CD1c-positive myeloid dendritic cell (primary cell): Measurements from ENCODE around the gene COL6A2.
"Not testable (repeated sequence)": the region's sequence is repeated elsewhere in the genome, so short reads cannot be mapped to it uniquely, and the experiment has no call there.

Experiments used
- DNase-seq: peaks from one replicate; pipeline ENCODE4 v3.0.0-alpha.2; 2016; ENCODE audit errors: extremely low spot score

COL6A2 gene

GRCh38 chr21:46060596-46061061 lies 37.3 kb upstream of the COL6A2 start:
- DNase-seq = no peak

- DNase-seq = no peak
Measured at GRCh38 chr21:46061063-46061462, 36.8 kb upstream of the COL6A2 start.

- DNase-seq = no peak
Measured at GRCh38 chr21:46061518-46061917, 36.4 kb upstream of the COL6A2 start.

GRCh38 chr21:46061950-46062349 lies 36.0 kb upstream of the COL6A2 start:
- DNase-seq = no peak

- DNase-seq = no peak
Measured at GRCh38 chr21:46062471-46063211, 35.3 kb upstream of the COL6A2 start.

GRCh38 chr21:46063227-46063626 lies 34.7 kb upstream of the COL6A2 start:
- no peak for DNase-seq

- DNase-seq = no peak
Measured at GRCh38 chr21:46063734-46064680, 33.9 kb upstream of the COL6A2 start.

GRCh38 chr21:46064870-46065214 lies 33.1 kb upstream of the COL6A2 start:
- DNase-seq = no peak

- no peak for DNase-seq
Measured at GRCh38 chr21:46065215-46065913, 32.5 kb upstream of the COL6A2 start.

- no peak for DNase-seq
Measured at GRCh38 chr21:46065914-46066551, 31.9 kb upstream of the COL6A2 start.

GRCh38 chr21:46066591-46067331 lies 31.2 kb upstream of the COL6A2 start:
- no peak for DNase-seq

GRCh38 chr21:46067505-46068201 lies 30.3 kb upstream of the COL6A2 start:
- no peak for DNase-seq

- DNase-seq = no peak
Measured at GRCh38 chr21:46068516-46069079, 29.3 kb upstream of the COL6A2 start.

- no peak for DNase-seq
Measured at GRCh38 chr21:46069166-46069565, 28.7 kb upstream of the COL6A2 start.

GRCh38 chr21:46069719-46070279 lies 28.1 kb upstream of the COL6A2 start:
- DNase-seq = no peak

- no peak for DNase-seq
Measured at GRCh38 chr21:46071082-46071481, 26.8 kb upstream of the COL6A2 start.

- DNase-seq = not testable (repeated sequence)
Measured at GRCh38 chr21:46076724-46077123, 21.2 kb upstream of the COL6A2 start.

GRCh38 chr21:46077674-46078101 lies 20.2 kb upstream of the COL6A2 start:
- DNase-seq = no peak

- DNase-seq = no peak
Measured at GRCh38 chr21:46078322-46078977, 19.5 kb upstream of the COL6A2 start.
